SK-N-SH (cell line): ENCODE measurements around the gene HSPB1. TPM values are rescaled to one million over a fixed set of nuclear protein-coding genes. Genes with fewer than 3 reads are reported as not detected.

Source experiments
- CTCF ChIA-PET: fragments of 300-600, 350-600 bp; formaldehyde crosslinking; extraction: SDS; loops from one replicate; lab custom pipeline; 2021; lab: Yijun Ruan, JAX
- POLR2A ChIA-PET: fragments of 350-600 bp; sonication (Branson Sonifier 250); formaldehyde crosslinking; extraction: SDS; loops from one replicate; lab custom pipeline; 2020; ENCODE audit warnings: antibody characterized with exemption, inconsistent platforms; lab: Yijun Ruan, JAX
- DNase-seq: peaks from one replicate; pipeline ENCODE4 v3.0.0; 2012
- H2AFZ ChIP-seq: fragments of 200-600 bp; sonication (generic); 2 replicates; pipeline ENCODE4 v1.8.1; 2016; ENCODE audit warnings: antibody characterized with exemption, mild to moderate bottlenecking, low read depth
- H3F3A ChIP-seq: fragments of 200-600 bp; sonication (generic); replicated peaks from 2 replicates; pipeline ENCODE3; 2016; ENCODE audit warnings: antibody characterized with exemption, mild to moderate bottlenecking; ENCODE audit not compliant: insufficient read depth
- H3K27ac ChIP-seq, 2 experiments: fragments of 200-500 bp in 1 of 2; fragments of 200-600 bp in 1 of 2; sonication (Bioruptor generic) in 1 of 2; sonication (generic), shearing (Covaris generic) in 1 of 2; 2 replicates each; pipeline versions ENCODE4 v1.5.1 to v1.6.1; 2014 to 2016; ENCODE audit warnings: low read depth in 2 of 2, inconsistent platforms in 1 of 2, low read length in 1 of 2, mild to moderate bottlenecking in 1 of 2, mixed read lengths in 1 of 2
- H3K27me3 ChIP-seq: fragments of 200-600 bp; sonication (generic), shearing (Covaris generic); 2 replicates; pipeline ENCODE4 v1.6.1; 2016; ENCODE audit warnings: mixed run types; ENCODE audit not compliant: insufficient read depth
- H3K36me3 ChIP-seq, 2 experiments: fragments of 200-500 bp in 1 of 2; fragments of 200-600 bp in 1 of 2; sonication (Bioruptor generic) in 1 of 2; sonication (generic) in 1 of 2; replicated peaks in 1 of 2; 2 replicates each; pipeline versions ENCODE3 to v1.5.1; 2014 to 2016; ENCODE audit warnings: low read length in 1 of 2, mild to moderate bottlenecking in 1 of 2; ENCODE audit not compliant: insufficient read depth in 2 of 2, control insufficient read depth in 1 of 2
- H3K4me1 ChIP-seq, 2 experiments: fragments of 200-500 bp in 1 of 2; fragments of 200-600 bp in 1 of 2; sonication (Bioruptor generic) in 1 of 2; sonication (generic), shearing (Covaris generic) in 1 of 2; 2 replicates each; pipeline versions ENCODE4 v1.5.1 to v1.6.1; 2014 to 2016; ENCODE audit warnings: low read depth in 1 of 2, low read length in 1 of 2, mixed run types in 1 of 2; ENCODE audit not compliant: insufficient read depth in 2 of 2, control insufficient read depth in 1 of 2
- H3K4me2 ChIP-seq: fragments of 200-600 bp; sonication (generic), shearing (Covaris generic); 2 replicates; pipeline ENCODE4 v1.6.1; 2017; ENCODE audit warnings: mixed run types
- H3K4me3 ChIP-seq, 2 experiments: fragments of 200-500 bp in 1 of 2; fragments of 200-600 bp in 1 of 2; sonication (Bioruptor generic) in 1 of 2; sonication (generic), shearing (Covaris generic) in 1 of 2; 2 replicates each; pipeline versions ENCODE4 v1.5.1 to v1.8.1; 2014 to 2016; ENCODE audit warnings: low read depth in 2 of 2, inconsistent platforms in 1 of 2, low read length in 1 of 2, mild to moderate bottlenecking in 1 of 2, mixed read lengths in 1 of 2, moderate library complexity in 1 of 2
- H3K79me2 ChIP-seq: fragments of 200-600 bp; sonication (generic); 2 replicates; pipeline ENCODE4 v1.8.1; 2017; ENCODE audit warnings: mild to moderate bottlenecking; ENCODE audit not compliant: insufficient read depth
- H3K9ac ChIP-seq: fragments of 200-600 bp; sonication (generic); 2 replicates; pipeline ENCODE4 v1.6.1; 2017; ENCODE audit warnings: mixed run types
- H3K9me2 ChIP-seq: fragments of 200-600 bp; sonication (generic); 2 replicates; pipeline ENCODE4 v1.6.1; 2017; ENCODE audit warnings: mixed run types
- H3K9me3 ChIP-seq: fragments of 200-600 bp; sonication (generic); 2 replicates; pipeline ENCODE4 v1.6.1; 2017; ENCODE audit warnings: mixed run types, mild to moderate bottlenecking, moderate library complexity
- H4K20me1 ChIP-seq: fragments of 200-600 bp; sonication (generic); 2 replicates; pipeline ENCODE4 v1.6.1; 2017; ENCODE audit warnings: mild to moderate bottlenecking, mixed run types; ENCODE audit not compliant: insufficient read depth
- FOXJ3 ChIP-seq: sonication (generic); formaldehyde crosslinking; IDR thresholded peaks from 2 replicates; pipeline ENCODE4 v1.5.1; 2020; ENCODE audit warnings: mild to moderate bottlenecking, missing genetic modification reagents
- FOXM1 ChIP-seq: IDR thresholded peaks from 2 replicates; pipeline ENCODE4 v1.4.0; 2012; ENCODE audit warnings: low read depth, mild to moderate bottlenecking
- GABPA ChIP-seq: IDR thresholded peaks from 2 replicates; pipeline ENCODE4 v1.4.0; 2012; ENCODE audit warnings: low read depth, mild to moderate bottlenecking
- GATA2 ChIP-seq: sonication (generic); formaldehyde crosslinking; IDR thresholded peaks from 2 replicates; pipeline ENCODE4 v1.5.0; 2020; ENCODE audit warnings: mild to moderate bottlenecking, missing genetic modification reagents
- JUND ChIP-seq: IDR thresholded peaks from 2 replicates; pipeline ENCODE4 v1.4.0; 2012
- MEF2A ChIP-seq: IDR thresholded peaks from 2 replicates; pipeline ENCODE4 v1.4.0; 2012; ENCODE audit warnings: low read depth, borderline replicate concordance
- MXI1 ChIP-seq: IDR thresholded peaks from 2 replicates; pipeline ENCODE4 v1.6.1; 2012; ENCODE audit warnings: mild to moderate bottlenecking, low read depth, low read length, improper control_type of control experiment
- RAD21 ChIP-seq: IDR thresholded peaks from 2 replicates; pipeline ENCODE4 v1.6.1; 2012; ENCODE audit warnings: mild to moderate bottlenecking, low read length
- SIN3A ChIP-seq: IDR thresholded peaks from 2 replicates; pipeline ENCODE4 v1.6.1; 2012; ENCODE audit warnings: low read depth, mild to moderate bottlenecking, low read length, moderate library complexity, borderline replicate concordance
- TAF1 ChIP-seq: IDR thresholded peaks from 2 replicates; pipeline ENCODE4 v1.6.1; 2012; ENCODE audit warnings: low read depth, mild to moderate bottlenecking, low read length, moderate library complexity, borderline replicate concordance
- TCF12 ChIP-seq: IDR thresholded peaks from 2 replicates; pipeline ENCODE4 v1.4.0; 2012
- TEAD4 ChIP-seq: IDR thresholded peaks from 2 replicates; pipeline ENCODE4 v1.4.0; 2012; ENCODE audit warnings: mild to moderate bottlenecking, borderline replicate concordance; ENCODE audit not compliant: insufficient read depth
- WGBS: methylation state at CpG from one replicate; pipeline ENCODE4 v1.1.6; 2017; ENCODE audit warnings: low lambda C conversion rate; 5-methylcytosine and 5-hydroxymethylcytosine counted together
- polyA plus RNA-seq, 3 experiments: library from polyadenylated mRNA; depleted of rRNA; stranded (reverse); fragments of >200 nt; gene quantifications; 2 replicates each; pipeline ENCODE4 v1.2.3, GENCODE V29; 2012
- TF ChIP-seq, protein P1 (sequence below): fragments of 150-350 bp; IDR thresholded peaks from 2 replicates; pipeline ENCODE4 v1.6.1; 2017; ENCODE audit warnings: antibody characterized with exemption, low read length, low read depth, borderline replicate concordance
- TF ChIP-seq, protein P2 (sequence below): IDR thresholded peaks from 2 replicates; pipeline ENCODE4 v1.4.0; 2012; ENCODE audit warnings: low read depth
- TF ChIP-seq, protein P3 (sequence below): IDR thresholded peaks from 2 replicates; pipeline ENCODE4; 2012
- TF ChIP-seq, protein P4 (sequence below): IDR thresholded peaks from 2 replicates; pipeline ENCODE4 v1.6.1; 2012; ENCODE audit warnings: mild to moderate bottlenecking, low read depth, low read length, moderate library complexity

Gene HSPB1
- polyA plus RNA-seq, 1 of the 3 experiments (the other 2 are of a cell fraction): 824 TPM

DNA sequence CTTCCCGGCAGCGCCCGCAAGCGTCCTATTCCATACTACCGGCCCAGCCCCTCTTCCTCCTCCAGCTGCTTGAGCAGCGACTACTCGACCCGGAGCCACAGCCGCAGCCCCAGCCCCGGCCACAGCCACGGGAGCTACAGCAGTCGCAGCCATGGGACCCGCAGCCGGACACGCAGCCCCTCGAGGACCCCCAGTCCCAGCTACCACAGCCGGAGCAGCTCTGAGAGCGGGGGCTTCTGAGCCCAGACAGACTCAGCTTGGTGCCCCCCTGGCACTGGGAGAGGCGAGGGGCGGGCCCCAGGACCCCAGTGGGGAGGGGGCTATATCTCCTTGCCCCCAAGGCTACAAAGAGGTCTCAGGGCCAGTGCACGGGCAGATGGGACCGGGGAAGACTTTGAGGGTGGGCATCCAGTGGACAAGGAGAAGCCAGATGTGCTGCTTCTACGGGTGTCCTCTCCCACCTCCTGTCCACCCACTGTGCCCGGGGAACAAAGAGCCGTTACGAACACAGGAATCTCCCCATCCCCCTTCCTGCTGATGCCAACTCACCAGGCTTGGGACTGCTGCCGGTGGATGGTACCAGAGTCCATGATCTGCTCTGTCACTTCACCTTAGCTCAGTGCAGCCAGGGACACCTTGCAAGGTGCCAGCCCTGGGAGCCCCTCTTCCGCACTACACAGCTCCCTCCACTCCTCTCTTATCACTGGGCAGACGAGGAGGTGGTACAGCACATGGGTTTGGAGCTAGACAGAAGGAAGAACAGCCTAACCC lies 16.7 kb upstream of the HSPB1 start:
- no peaks in the 10 kb centered on the region for H3K27me3 ChIP-seq
- no peak overlapping the region for H3K4me3 ChIP-seq
- H3F3A ChIP-seq: peaks cover 16% of the 10 kb centered on the region
- no peaks in the 10 kb centered on the region for H3K9me3 ChIP-seq
- H3K4me2 ChIP-seq: no peak overlapping the region
- no peaks in the 10 kb centered on the region for H3K36me3 ChIP-seq
- DNase-seq: no peak
- no peak overlapping the region for H3K9ac ChIP-seq
- no peaks in the 10 kb centered on the region for H3K9me2 ChIP-seq
- H2AFZ ChIP-seq: no peak overlapping the region
- peaks cover 4 to 10% of the 10 kb centered on the region in 2 experiments; a peak in 2 of 4 replicates for H3K4me1 ChIP-seq
- no peaks in the 10 kb centered on the region for H3K79me2 ChIP-seq
- WGBS: 87% methylated on average over 27 of the region's 29 CpGs
- ChIA-PET POLR2A (interaction anchor here (1.0 to 2.5 kb wide), 4 partner anchors 17 to 73 kb away, joined by 3 to 5 read pairs (median 3); partner anchors contain the start of gene YWHAG), CTCF (interaction anchor here (0.9 to 31.3 kb wide), 4 partner anchors 12 to 108 kb away, joined by 5 to 774 read pairs (median 12); no protein-coding TSS in a partner anchor)
- H4K20me1 ChIP-seq: no peaks in the 10 kb centered on the region
- TF ChIP-seq MEF2A (no peak), TAF1 (no peak), FOXJ3 (no peak), TCF12 (no peak), RAD21 (no peak), SIN3A (no peak), FOXM1 (no peak), GABPA (no peak), MXI1 (no peak), JUND (no peak), GATA2 (CRISPR knock-in tag) (no peak), TEAD4 (no peak)
- TF ChIP-seq, protein P1, sequence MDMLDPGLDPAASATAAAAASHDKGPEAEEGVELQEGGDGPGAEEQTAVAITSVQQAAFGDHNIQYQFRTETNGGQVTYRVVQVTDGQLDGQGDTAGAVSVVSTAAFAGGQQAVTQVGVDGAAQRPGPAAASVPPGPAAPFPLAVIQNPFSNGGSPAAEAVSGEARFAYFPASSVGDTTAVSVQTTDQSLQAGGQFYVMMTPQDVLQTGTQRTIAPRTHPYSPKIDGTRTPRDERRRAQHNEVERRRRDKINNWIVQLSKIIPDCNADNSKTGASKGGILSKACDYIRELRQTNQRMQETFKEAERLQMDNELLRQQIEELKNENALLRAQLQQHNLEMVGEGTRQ: no peak
- TF ChIP-seq, protein P2, sequence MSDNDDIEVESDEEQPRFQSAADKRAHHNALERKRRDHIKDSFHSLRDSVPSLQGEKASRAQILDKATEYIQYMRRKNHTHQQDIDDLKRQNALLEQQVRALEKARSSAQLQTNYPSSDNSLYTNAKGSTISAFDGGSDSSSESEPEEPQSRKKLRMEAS: no peak
- TF ChIP-seq, protein P3, sequence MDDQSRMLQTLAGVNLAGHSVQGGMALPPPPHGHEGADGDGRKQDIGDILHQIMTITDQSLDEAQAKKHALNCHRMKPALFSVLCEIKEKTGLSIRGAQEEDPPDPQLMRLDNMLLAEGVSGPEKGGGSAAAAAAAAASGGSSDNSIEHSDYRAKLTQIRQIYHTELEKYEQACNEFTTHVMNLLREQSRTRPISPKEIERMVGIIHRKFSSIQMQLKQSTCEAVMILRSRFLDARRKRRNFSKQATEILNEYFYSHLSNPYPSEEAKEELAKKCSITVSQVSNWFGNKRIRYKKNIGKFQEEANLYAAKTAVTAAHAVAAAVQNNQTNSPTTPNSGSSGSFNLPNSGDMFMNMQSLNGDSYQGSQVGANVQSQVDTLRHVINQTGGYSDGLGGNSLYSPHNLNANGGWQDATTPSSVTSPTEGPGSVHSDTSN: no peak
- TF ChIP-seq, protein P4, sequence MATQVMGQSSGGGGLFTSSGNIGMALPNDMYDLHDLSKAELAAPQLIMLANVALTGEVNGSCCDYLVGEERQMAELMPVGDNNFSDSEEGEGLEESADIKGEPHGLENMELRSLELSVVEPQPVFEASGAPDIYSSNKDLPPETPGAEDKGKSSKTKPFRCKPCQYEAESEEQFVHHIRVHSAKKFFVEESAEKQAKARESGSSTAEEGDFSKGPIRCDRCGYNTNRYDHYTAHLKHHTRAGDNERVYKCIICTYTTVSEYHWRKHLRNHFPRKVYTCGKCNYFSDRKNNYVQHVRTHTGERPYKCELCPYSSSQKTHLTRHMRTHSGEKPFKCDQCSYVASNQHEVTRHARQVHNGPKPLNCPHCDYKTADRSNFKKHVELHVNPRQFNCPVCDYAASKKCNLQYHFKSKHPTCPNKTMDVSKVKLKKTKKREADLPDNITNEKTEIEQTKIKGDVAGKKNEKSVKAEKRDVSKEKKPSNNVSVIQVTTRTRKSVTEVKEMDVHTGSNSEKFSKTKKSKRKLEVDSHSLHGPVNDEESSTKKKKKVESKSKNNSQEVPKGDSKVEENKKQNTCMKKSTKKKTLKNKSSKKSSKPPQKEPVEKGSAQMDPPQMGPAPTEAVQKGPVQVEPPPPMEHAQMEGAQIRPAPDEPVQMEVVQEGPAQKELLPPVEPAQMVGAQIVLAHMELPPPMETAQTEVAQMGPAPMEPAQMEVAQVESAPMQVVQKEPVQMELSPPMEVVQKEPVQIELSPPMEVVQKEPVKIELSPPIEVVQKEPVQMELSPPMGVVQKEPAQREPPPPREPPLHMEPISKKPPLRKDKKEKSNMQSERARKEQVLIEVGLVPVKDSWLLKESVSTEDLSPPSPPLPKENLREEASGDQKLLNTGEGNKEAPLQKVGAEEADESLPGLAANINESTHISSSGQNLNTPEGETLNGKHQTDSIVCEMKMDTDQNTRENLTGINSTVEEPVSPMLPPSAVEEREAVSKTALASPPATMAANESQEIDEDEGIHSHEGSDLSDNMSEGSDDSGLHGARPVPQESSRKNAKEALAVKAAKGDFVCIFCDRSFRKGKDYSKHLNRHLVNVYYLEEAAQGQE: no peak
- H3K27ac ChIP-seq: no peak overlapping the region
